Effector memory CD4-positive, alpha-beta T cell (primary cell): ENCODE measurements around the gene NUDT2.
"Not testable (repeated sequence)": the region's sequence is repeated elsewhere in the genome, so short reads cannot be mapped to it uniquely, and the experiment has no call there.

Source experiments
- DNase-seq, 3 donors: peaks; one replicate each; pipeline ENCODE4 v3.0.0-alpha.2; 2020
- H3K27ac ChIP-seq: 2 replicates; pipeline ENCODE4 v1.7.0; 2013; ENCODE audit warnings: mild to moderate bottlenecking, low read length, moderate library complexity; ENCODE audit not compliant: insufficient read depth, poor library complexity, severe bottlenecking
- H3K27me3 ChIP-seq: replicated peaks from 2 replicates; pipeline ENCODE4 v1.7.0; 2013; ENCODE audit warnings: mild to moderate bottlenecking, low read length; ENCODE audit not compliant: insufficient read depth, control insufficient read depth, poor library complexity, severe bottlenecking
- H3K36me3 ChIP-seq: 2 replicates; pipeline ENCODE4 v1.7.0; 2013; ENCODE audit warnings: mild to moderate bottlenecking, low read length, moderate library complexity; ENCODE audit not compliant: control insufficient read depth, insufficient read depth
- H3K4me1 ChIP-seq: 2 replicates; pipeline ENCODE4 v1.7.0; 2013; ENCODE audit warnings: low read length, mild to moderate bottlenecking; ENCODE audit not compliant: control insufficient read depth, insufficient read depth, poor library complexity, severe bottlenecking
- H3K4me3 ChIP-seq: 2 replicates; pipeline ENCODE4 v1.7.0; 2013; ENCODE audit warnings: low read length, low read depth, mild to moderate bottlenecking; ENCODE audit not compliant: insufficient read depth, poor library complexity, severe bottlenecking
- H3K9me3 ChIP-seq: 2 replicates; pipeline ENCODE4 v1.7.0; 2013; ENCODE audit warnings: mild to moderate bottlenecking, low read length, moderate library complexity; ENCODE audit not compliant: control insufficient read depth
- total RNA-seq, 3 donors: gene quantifications; one replicate each; lab custom pipeline; 2026; lab: John Stamatoyannopoulos, UW

The NUDT2 gene
- total RNA-seq, result 5.8 to 8.9 (median 8.8) reads per million in 3 donors

GRCh38 chr9:34328987-34329832, at the start of gene NUDT2, which contains the start of gene KIF24:
Gene NUDT2, plus strand, starts transcription at chr9:34329569. Its CDS starts 9,471 bp downstream, at chr9:34339040.
Gene KIF24, minus strand, starts transcription at chr9:34329268. Its CDS starts 17,922 bp downstream, at chr9:34311346.
- Histone ChIP-seq H3K36me3 (no peaks in the 10 kb centered on the region), H3K27ac (peak within 1 kb of the TSS; percentile 87), H3K9me3 (no peaks in the 10 kb centered on the region), H3K27me3 (no peaks in the 10 kb centered on the region), H3K4me1 (no peaks in the 10 kb centered on the region), H3K4me3 (peak within 1 kb of the TSS; percentile 79)
- DNase-seq, result peak; percentile 93 to 95 (median 94)

GRCh38 chr9:34282096-34282495, 47.3 kb upstream of the NUDT2 start:
- no peaks in the 10 kb centered on the region for H3K36me3 ChIP-seq
- no peak overlapping the region for H3K27ac ChIP-seq
- H3K4me1 ChIP-seq, result no peaks in the 10 kb centered on the region
- no peak for DNase-seq
- H3K27me3 ChIP-seq, result no peaks in the 10 kb centered on the region
- no peaks in the 10 kb centered on the region for H3K9me3 ChIP-seq
- H3K4me3 ChIP-seq, result no peak overlapping the region

DNA sequence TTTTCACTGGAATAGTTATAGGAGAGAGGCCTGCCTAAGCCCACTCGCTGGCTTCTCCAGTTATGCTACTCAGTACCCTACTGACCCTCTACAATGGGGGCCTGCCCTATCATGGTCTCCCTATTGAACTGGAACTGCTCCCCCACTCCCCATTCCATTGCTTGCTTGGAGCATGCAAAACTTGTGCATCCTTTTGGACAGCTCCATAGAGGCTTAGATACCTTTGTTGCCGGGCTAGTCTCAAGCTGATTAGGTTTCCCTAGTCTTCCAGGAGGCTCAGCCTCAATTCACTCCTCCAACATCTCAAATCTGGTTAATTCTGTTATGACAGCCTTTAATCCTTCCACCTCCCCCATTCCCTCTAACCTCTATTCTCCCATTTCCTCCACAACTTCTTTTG, 40.2 kb upstream of the NUDT2 start:
- H3K4me3 ChIP-seq, result no peak overlapping the region
- no peaks in the 10 kb centered on the region for H3K36me3 ChIP-seq
- H3K27me3 ChIP-seq, result no peaks in the 10 kb centered on the region
- no peak for DNase-seq
- no peaks in the 10 kb centered on the region for H3K4me1 ChIP-seq
- no peaks in the 10 kb centered on the region for H3K9me3 ChIP-seq
- H3K27ac ChIP-seq, result no peak overlapping the region

GRCh38 chr9:34291023-34291422, 38.3 kb upstream of the NUDT2 start:
- H3K9me3 ChIP-seq, result no peaks in the 10 kb centered on the region
- H3K36me3 ChIP-seq, result no peaks in the 10 kb centered on the region
- no peak overlapping the region for H3K4me3 ChIP-seq
- no peak overlapping the region for H3K27ac ChIP-seq
- no peaks in the 10 kb centered on the region for H3K4me1 ChIP-seq
- no peak for DNase-seq
- H3K27me3 ChIP-seq, result no peaks in the 10 kb centered on the region

DNA sequence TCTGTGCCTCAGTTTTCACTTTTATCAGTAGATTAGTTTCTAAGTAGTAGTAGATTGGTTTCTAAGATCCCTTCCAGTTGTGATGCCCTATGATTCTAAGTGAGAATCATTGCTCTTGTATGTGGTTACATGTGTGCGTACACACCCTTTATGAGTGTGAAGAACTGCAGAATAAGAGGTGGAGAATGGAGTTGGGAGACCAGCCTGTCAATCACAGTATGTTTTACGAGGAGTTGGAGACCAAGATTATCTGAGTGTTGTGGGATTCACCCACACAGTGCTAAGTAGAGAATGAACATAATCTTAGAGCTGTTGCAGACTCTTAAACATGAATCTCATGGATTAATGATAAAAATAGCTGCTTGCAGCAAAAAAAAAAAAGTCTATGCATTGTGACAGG, 37.9 kb upstream of the NUDT2 start:
- H3K9me3 ChIP-seq, result no peaks in the 10 kb centered on the region
- H3K27me3 ChIP-seq, result no peaks in the 10 kb centered on the region
- no peak overlapping the region for H3K4me3 ChIP-seq
- no peaks in the 10 kb centered on the region for H3K4me1 ChIP-seq
- DNase-seq, result no peak
- no peak overlapping the region for H3K27ac ChIP-seq
- H3K36me3 ChIP-seq, result no peaks in the 10 kb centered on the region

DNA sequence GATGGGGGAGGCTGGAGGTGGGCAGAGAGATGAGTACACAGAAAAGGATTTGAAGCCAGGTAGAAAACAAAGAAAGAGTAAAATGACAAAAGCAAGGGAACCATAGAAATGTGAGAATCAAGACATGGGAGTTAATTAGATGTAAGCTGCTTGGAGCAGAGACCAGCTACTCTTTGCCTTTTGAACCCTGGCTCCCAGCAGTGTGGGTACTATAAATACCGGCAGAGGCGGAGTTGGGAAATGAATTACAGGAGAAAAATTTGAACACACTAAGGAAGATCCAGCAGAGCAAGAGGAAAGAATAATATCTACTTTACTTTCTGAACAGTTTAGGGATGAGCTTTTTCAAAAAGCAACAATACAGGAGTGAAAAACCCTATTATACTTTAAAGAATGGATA, 36.8 kb upstream of the NUDT2 start:
- H3K36me3 ChIP-seq, result no peaks in the 10 kb centered on the region
- DNase-seq, result no peak
- no peak overlapping the region for H3K27ac ChIP-seq
- H3K27me3 ChIP-seq, result no peaks in the 10 kb centered on the region
- H3K4me1 ChIP-seq, result no peaks in the 10 kb centered on the region
- H3K9me3 ChIP-seq, result no peaks in the 10 kb centered on the region
- H3K4me3 ChIP-seq, result no peak overlapping the region

DNA sequence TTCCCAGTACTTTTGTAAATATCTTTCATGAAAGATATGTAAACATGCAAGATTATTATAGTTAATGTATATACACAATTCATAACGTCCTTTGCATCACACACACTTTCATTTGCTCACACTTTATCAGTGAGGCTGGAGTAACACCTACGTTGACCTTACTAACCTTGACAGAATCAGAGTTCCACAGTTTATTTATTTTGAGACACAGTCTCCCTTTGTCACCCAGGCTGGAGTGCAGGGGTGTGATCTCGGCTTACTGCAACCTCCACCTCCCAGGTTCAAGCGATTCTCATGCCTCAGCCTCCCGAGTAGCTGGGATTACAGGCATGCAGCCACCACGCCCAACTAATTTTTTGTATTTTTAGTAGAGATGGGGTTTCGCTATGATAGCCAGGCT, 28.3 kb upstream of the NUDT2 start:
- not testable (repeated sequence) for H3K4me3 ChIP-seq, H3K4me1 ChIP-seq, H3K9me3 ChIP-seq, H3K27me3 ChIP-seq, DNase-seq, H3K36me3 ChIP-seq, H3K27ac ChIP-seq

GRCh38 chr9:34308316-34308715, 21.1 kb upstream of the NUDT2 start:
- not testable (repeated sequence) for H3K27me3 ChIP-seq, H3K4me1 ChIP-seq

GRCh38 chr9:34310215-34310614, 19.2 kb upstream of the NUDT2 start:
- H3K4me1 ChIP-seq, result no peaks in the 10 kb centered on the region
- H3K36me3 ChIP-seq, result no peaks in the 10 kb centered on the region
- DNase-seq, result no peak
- H3K9me3 ChIP-seq, result no peaks in the 10 kb centered on the region
- H3K27me3 ChIP-seq, result no peaks in the 10 kb centered on the region
- no peak overlapping the region for H3K27ac ChIP-seq
- H3K4me3 ChIP-seq, result no peak overlapping the region

More at GRCh38 chr9:34308316-34308715, 21.1 kb upstream of the NUDT2 start:
- not testable (repeated sequence) for H3K9me3 ChIP-seq, H3K36me3 ChIP-seq, H3K4me3 ChIP-seq, H3K27ac ChIP-seq, DNase-seq

GRCh38 chr9:34311499-34312185, 17.7 kb upstream of the NUDT2 start:
- Histone ChIP-seq H3K27me3 (no peaks in the 10 kb centered on the region), H3K4me1 (no peaks in the 10 kb centered on the region), H3K36me3 (no peaks in the 10 kb centered on the region), H3K27ac (no peak overlapping the region), H3K9me3 (no peaks in the 10 kb centered on the region), H3K4me3 (no peak overlapping the region)
- DNase-seq, result no peak
